MM.1S (cell line): ENCODE measurements around the gene DAAM2.

ENCODE experiments used
- DNase-seq: peaks from one replicate; pipeline ENCODE4 v3.0.0-alpha.2; 2015
- H2AFZ ChIP-seq: fragments of 300-600 bp; sonication (generic); 2 replicates; pipeline ENCODE4 v1.6.0; 2016; ENCODE audit warnings: antibody characterized with exemption, low read length
- H3F3A ChIP-seq: fragments of 300-600 bp; sonication (generic); 2 replicates; pipeline ENCODE4 v1.6.1; 2016; ENCODE audit warnings: mild to moderate bottlenecking, antibody characterized with exemption, low read length, moderate library complexity, mixed read lengths; ENCODE audit not compliant: insufficient read depth
- H3K27ac ChIP-seq: fragments of 300-600 bp; sonication (generic); 2 replicates; pipeline ENCODE4 v1.5.1; 2016; ENCODE audit warnings: mild to moderate bottlenecking, low read length
- H3K27me3 ChIP-seq: fragments of 300-600 bp; sonication (generic); replicated peaks from 2 replicates; pipeline ENCODE4 v1.6.0; 2016; ENCODE audit warnings: low read length; ENCODE audit not compliant: insufficient read depth
- H3K36me3 ChIP-seq: fragments of 300-600 bp; sonication (generic); replicated peaks from 2 replicates; pipeline ENCODE4 v1.6.1; 2016; ENCODE audit warnings: mild to moderate bottlenecking, low read length, mixed read lengths; ENCODE audit not compliant: insufficient read depth
- H3K4me1 ChIP-seq: fragments of 300-600 bp; sonication (generic); 2 replicates; pipeline ENCODE4 v1.6.1; 2016; ENCODE audit warnings: low read length, mixed read lengths
- H3K4me2 ChIP-seq: fragments of 300-600 bp; sonication (generic); 2 replicates; pipeline ENCODE4 v1.6.0; 2016; ENCODE audit warnings: low read depth, low read length
- H3K4me3 ChIP-seq: fragments of 300-600 bp; sonication (generic); 2 replicates; pipeline ENCODE4 v1.5.1; 2016; ENCODE audit warnings: low read length, mixed read lengths
- H3K79me2 ChIP-seq: fragments of 300-600 bp; sonication (generic); 2 replicates; pipeline ENCODE4 v1.6.1; 2016; ENCODE audit warnings: mixed run types, low read length, mixed read lengths
- H3K9ac ChIP-seq: fragments of 300-600 bp; sonication (generic); 2 replicates; pipeline ENCODE4 v1.6.1; 2016; ENCODE audit warnings: low read length, mixed read lengths
- H3K9me2 ChIP-seq: fragments of 300-600 bp; sonication (generic); replicated peaks from 2 replicates; pipeline ENCODE4 v1.6.1; 2016; ENCODE audit warnings: mild to moderate bottlenecking, low read length, mixed read lengths; ENCODE audit not compliant: insufficient read depth
- H3K9me3 ChIP-seq: fragments of 300-600 bp; sonication (generic); replicated peaks from 2 replicates; pipeline ENCODE4 v1.6.1; 2016; ENCODE audit warnings: mild to moderate bottlenecking, low read length, mixed read lengths; ENCODE audit not compliant: insufficient read depth
- H4K20me1 ChIP-seq: fragments of 300-600 bp; sonication (generic); 2 replicates; pipeline ENCODE4 v1.6.1; 2016; ENCODE audit warnings: mild to moderate bottlenecking, low read length, moderate library complexity, mixed read lengths; ENCODE audit not compliant: insufficient read depth
- EZH2 ChIP-seq: fragments of 300-600 bp; sonication (generic); optimal IDR thresholded peaks from 2 replicates; pipeline ENCODE3; 2017; ENCODE audit warnings: low read depth, mild to moderate bottlenecking, antibody characterized with exemption, low read length, mixed read lengths
- EZH2phosphoT487 ChIP-seq: fragments of 300-600 bp; sonication (generic); IDR thresholded peaks from 2 replicates; pipeline ENCODE4 v1.6.1; 2018; ENCODE audit warnings: antibody characterized with exemption, low read length
- TF ChIP-seq, protein P1 (sequence below): fragments of 300-600 bp; sonication (generic); IDR thresholded peaks from 2 replicates; pipeline ENCODE4 v1.5.1; 2016; ENCODE audit warnings: antibody characterized with exemption, low read length, mixed read lengths

The DAAM2 gene

DNA sequence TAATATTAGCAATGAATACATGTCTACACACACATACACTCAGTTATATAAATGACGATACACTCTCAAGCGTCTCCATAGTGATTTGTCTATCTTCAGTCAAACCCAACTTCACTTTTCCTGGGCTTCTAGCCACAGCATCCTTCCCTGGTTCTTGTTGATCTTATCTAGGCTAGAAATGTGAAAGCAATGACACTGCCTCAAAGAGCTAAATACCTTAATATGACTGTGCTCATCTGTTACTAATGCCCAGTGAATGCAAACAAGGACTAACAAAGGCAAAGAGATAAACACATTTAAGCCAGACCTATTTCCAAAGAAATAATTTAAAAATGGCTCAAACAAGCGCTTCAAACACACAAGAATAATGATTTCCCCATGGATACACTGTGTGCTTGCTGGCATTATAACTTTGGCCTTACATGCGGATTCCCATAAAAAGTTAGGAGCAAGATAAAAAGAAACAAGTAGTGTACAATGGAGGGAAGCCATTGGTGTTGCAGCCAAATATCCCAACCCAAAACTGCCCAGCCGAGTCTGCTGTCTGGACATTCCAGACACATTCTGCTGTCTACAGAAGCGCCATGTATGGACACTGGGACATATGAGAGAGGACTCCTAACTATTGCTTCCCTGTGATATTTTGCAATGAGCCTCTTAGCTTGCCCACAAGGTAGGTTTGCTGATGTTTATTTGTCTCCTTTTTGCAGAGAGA, 19.5 kb upstream of the DAAM2 start:
- TF ChIP-seq EZH2 (no peak), EZH2phosphoT487 (no peak)
- TF ChIP-seq, protein P1, sequence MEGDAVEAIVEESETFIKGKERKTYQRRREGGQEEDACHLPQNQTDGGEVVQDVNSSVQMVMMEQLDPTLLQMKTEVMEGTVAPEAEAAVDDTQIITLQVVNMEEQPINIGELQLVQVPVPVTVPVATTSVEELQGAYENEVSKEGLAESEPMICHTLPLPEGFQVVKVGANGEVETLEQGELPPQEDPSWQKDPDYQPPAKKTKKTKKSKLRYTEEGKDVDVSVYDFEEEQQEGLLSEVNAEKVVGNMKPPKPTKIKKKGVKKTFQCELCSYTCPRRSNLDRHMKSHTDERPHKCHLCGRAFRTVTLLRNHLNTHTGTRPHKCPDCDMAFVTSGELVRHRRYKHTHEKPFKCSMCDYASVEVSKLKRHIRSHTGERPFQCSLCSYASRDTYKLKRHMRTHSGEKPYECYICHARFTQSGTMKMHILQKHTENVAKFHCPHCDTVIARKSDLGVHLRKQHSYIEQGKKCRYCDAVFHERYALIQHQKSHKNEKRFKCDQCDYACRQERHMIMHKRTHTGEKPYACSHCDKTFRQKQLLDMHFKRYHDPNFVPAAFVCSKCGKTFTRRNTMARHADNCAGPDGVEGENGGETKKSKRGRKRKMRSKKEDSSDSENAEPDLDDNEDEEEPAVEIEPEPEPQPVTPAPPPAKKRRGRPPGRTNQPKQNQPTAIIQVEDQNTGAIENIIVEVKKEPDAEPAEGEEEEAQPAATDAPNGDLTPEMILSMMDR = no peak
- Histone ChIP-seq H3K9ac (no peak overlapping the region), H3K4me1 (no peaks in the 10 kb centered on the region), H3K9me2 (no peaks in the 10 kb centered on the region), H3K27me3 (no peaks in the 10 kb centered on the region), H3K9me3 (no peaks in the 10 kb centered on the region), H3K4me2 (no peak overlapping the region), H2AFZ (no peak overlapping the region), H3K4me3 (no peak overlapping the region), H4K20me1 (no peaks in the 10 kb centered on the region), H3K27ac (no peak overlapping the region), H3K79me2 (no peaks in the 10 kb centered on the region), H3F3A (no peaks in the 10 kb centered on the region), H3K36me3 (no peaks in the 10 kb centered on the region)
- no peak for DNase-seq

DNA sequence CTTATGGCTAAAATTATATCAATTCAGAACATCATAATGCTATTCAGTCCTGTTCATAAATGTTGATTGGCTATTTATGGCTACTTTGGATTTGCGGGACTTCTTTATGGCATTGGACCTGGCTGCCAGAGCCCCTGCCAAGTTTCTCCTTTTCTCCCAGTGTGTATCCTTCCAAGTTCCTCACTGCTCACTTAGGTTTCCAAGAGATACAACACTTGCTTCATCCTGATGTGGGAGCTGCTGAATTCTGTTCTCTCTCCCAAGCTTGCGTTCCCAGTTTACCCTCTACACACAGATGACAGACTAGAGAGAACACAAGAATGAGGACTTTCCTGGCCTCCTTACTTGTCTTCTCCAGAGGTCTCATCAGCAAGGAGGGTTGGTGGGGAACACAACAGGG, 18.4 kb upstream of the DAAM2 start:
- no peak overlapping the region for H3K4me2 ChIP-seq
- DNase-seq = no peak
- H3K4me3 ChIP-seq = no peak overlapping the region
- no peaks in the 10 kb centered on the region for H4K20me1 ChIP-seq
- no peak overlapping the region for H3K9ac ChIP-seq
- no peaks in the 10 kb centered on the region for H3F3A ChIP-seq
- TF ChIP-seq, protein P1 = no peak
- TF ChIP-seq EZH2 = no peak
- no peak for TF ChIP-seq EZH2phosphoT487
- no peaks in the 10 kb centered on the region for H3K36me3 ChIP-seq
- no peaks in the 10 kb centered on the region for H3K4me1 ChIP-seq
- no peaks in the 10 kb centered on the region for H3K79me2 ChIP-seq
- no peak overlapping the region for H3K27ac ChIP-seq
- H3K27me3 ChIP-seq = no peaks in the 10 kb centered on the region
- H3K9me2 ChIP-seq = no peaks in the 10 kb centered on the region
- H2AFZ ChIP-seq = no peak overlapping the region
- no peaks in the 10 kb centered on the region for H3K9me3 ChIP-seq

DNA sequence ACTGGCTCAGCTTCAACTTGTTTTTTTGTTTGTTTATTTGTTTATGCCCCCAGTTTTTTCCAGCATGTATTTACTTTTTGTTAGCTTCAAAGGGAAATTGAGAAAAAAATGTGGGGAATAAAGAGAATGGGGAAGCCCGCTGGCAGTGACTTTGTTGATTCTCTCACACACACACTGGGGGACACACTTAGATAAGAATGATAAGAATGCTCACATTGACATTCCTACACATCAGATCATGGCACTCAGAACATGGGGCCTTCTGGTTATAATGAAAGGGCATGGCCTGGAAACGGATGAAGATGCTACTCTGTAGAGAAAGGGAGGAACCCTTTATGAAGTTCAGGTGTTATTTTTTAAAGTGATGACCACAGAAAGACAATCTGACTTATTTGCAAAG, 15.6 kb upstream of the DAAM2 start:
- Histone ChIP-seq H4K20me1 (no peaks in the 10 kb centered on the region), H3K9me2 (no peaks in the 10 kb centered on the region), H3K27me3 (no peaks in the 10 kb centered on the region), H3K4me1 (no peaks in the 10 kb centered on the region), H2AFZ (no peak overlapping the region), H3K4me3 (no peak overlapping the region), H3K9me3 (no peaks in the 10 kb centered on the region), H3F3A (no peaks in the 10 kb centered on the region), H3K27ac (no peak overlapping the region), H3K9ac (no peak overlapping the region), H3K79me2 (no peaks in the 10 kb centered on the region), H3K36me3 (no peaks in the 10 kb centered on the region), H3K4me2 (no peak overlapping the region)
- TF ChIP-seq, protein P1 = no peak
- TF ChIP-seq EZH2phosphoT487 = no peak
- TF ChIP-seq EZH2 = no peak
- DNase-seq = no peak
